SK-N-SH treated with all-trans-retinoic acid at 6 μM for 48 hours (cell line): Measurements from ENCODE around the gene AHR.

Experiments
- ATAC-seq: fragments of 200-7000 bp; cut with Tn5 transposase; 3 replicates; pipeline ENCODE4 v1.9.1; 2020; ENCODE audit warnings: mild to moderate bottlenecking, moderate library complexity
- ARNTL ChIP-seq: fragments of 450-650 bp; formaldehyde crosslinking; IDR thresholded peaks from 2 replicates; pipeline ENCODE4 v1.5.0; 2020; ENCODE audit warnings: low read depth, mild to moderate bottlenecking, moderate library complexity, borderline replicate concordance
- BACH2 ChIP-seq: fragments of 250-450 bp; sonication (Bioruptor Pico); IDR thresholded peaks from 2 replicates; pipeline ENCODE4 v1.9.0; 2021; ENCODE audit warnings: mild to moderate bottlenecking, borderline replicate concordance
- CREB5 ChIP-seq: fragments of 250-450 bp; sonication (Bioruptor Pico); IDR thresholded peaks from 2 replicates; pipeline ENCODE4 v1.5.1; 2020; ENCODE audit warnings: low read depth, mild to moderate bottlenecking, moderate library complexity
- CSDC2 ChIP-seq: fragments of 250-450 bp; sonication (Bioruptor Pico); IDR thresholded peaks from 2 replicates; pipeline ENCODE4 v1.5.0; 2020; ENCODE audit warnings: mild to moderate bottlenecking, moderate library complexity
- ESRRG ChIP-seq: fragments of 250-450 bp; sonication (Bioruptor Pico); IDR thresholded peaks from 2 replicates; pipeline ENCODE4 v1.6.1; 2021; ENCODE audit warnings: mild to moderate bottlenecking
- GLIS3 ChIP-seq: fragments of 250-450 bp; sonication (Bioruptor Pico); IDR thresholded peaks from 2 replicates; pipeline ENCODE4 v1.5.0; 2020; ENCODE audit warnings: mild to moderate bottlenecking, moderate library complexity
- ISL1 ChIP-seq: fragments of 250-450 bp; sonication (Bioruptor Pico); IDR thresholded peaks from 2 replicates; pipeline ENCODE4 v2.1.2; 2022; ENCODE audit warnings: mild to moderate bottlenecking, moderate library complexity
- OSR1 ChIP-seq: fragments of 250-450 bp; sonication (Bioruptor Pico); IDR thresholded peaks from 2 replicates; pipeline ENCODE4 v1.8.0; 2022; ENCODE audit warnings: moderate library complexity, mild to moderate bottlenecking, inconsistent platforms
- POU6F1 ChIP-seq: fragments of 250-450 bp; sonication (Bioruptor Pico); IDR thresholded peaks from 2 replicates; pipeline ENCODE4 v1.8.0; 2021; ENCODE audit warnings: low read depth, mild to moderate bottlenecking, moderate library complexity, borderline replicate concordance
- PPARA ChIP-seq: fragments of 250-450 bp; sonication (Bioruptor Pico); IDR thresholded peaks from 2 replicates; pipeline ENCODE4 v1.5.0; 2020; ENCODE audit warnings: mild to moderate bottlenecking, borderline replicate concordance
- RARB ChIP-seq: fragments of 250-450 bp; sonication (Bioruptor Pico); IDR thresholded peaks from 2 replicates; pipeline ENCODE4 v1.8.0; 2021; ENCODE audit warnings: mild to moderate bottlenecking, moderate library complexity
- SNAI2 ChIP-seq: fragments of 250-450 bp; sonication (Bioruptor Pico); IDR thresholded peaks from 2 replicates; pipeline ENCODE4 v1.5.0; 2020; ENCODE audit warnings: mild to moderate bottlenecking, moderate library complexity
- TCF4 ChIP-seq: fragments of 250-450 bp; sonication (Bioruptor Pico); IDR thresholded peaks from 2 replicates; pipeline ENCODE4 v1.8.0; 2021; ENCODE audit warnings: mild to moderate bottlenecking, moderate library complexity, borderline replicate concordance
- ZC3H10 ChIP-seq: fragments of 250-450 bp; sonication (Bioruptor Pico); IDR thresholded peaks from 2 replicates; pipeline ENCODE4 v1.5.1; 2021; ENCODE audit warnings: mild to moderate bottlenecking, moderate library complexity
- ZFP3 ChIP-seq: fragments of 250-450 bp; sonication (Bioruptor Pico); IDR thresholded peaks from 2 replicates; pipeline ENCODE4 v1.5.0; 2020; ENCODE audit warnings: mild to moderate bottlenecking, moderate library complexity
- ZFP30 ChIP-seq: fragments of 450-650 bp; formaldehyde crosslinking; IDR thresholded peaks from 2 replicates; pipeline ENCODE4 v1.5.0; 2022; ENCODE audit warnings: mild to moderate bottlenecking, moderate library complexity
- ZNF70 ChIP-seq: fragments of 450-650 bp; formaldehyde crosslinking; IDR thresholded peaks from 2 replicates; pipeline ENCODE4 v1.5.0; 2020; ENCODE audit warnings: mild to moderate bottlenecking, moderate library complexity
- ZNF8 ChIP-seq: fragments of 450-650 bp; formaldehyde crosslinking; IDR thresholded peaks from 2 replicates; pipeline ENCODE4 v1.5.0; 2020; ENCODE audit warnings: mild to moderate bottlenecking, moderate library complexity
- TF ChIP-seq, protein P1 (sequence below): fragments of 250-450 bp; sonication (Bioruptor Pico); IDR thresholded peaks from 2 replicates; pipeline ENCODE4 v1.5.0; 2020; ENCODE audit warnings: mild to moderate bottlenecking, moderate library complexity

Gene AHR

GRCh38 chr7:17312641-17313040 is 14.2 kb downstream of the AHR start:
- ATAC-seq, result no peak
- TF ChIP-seq BACH2 (CRISPR knock-in tag), result no peak
- no peak for TF ChIP-seq ZFP30 (CRISPR knock-in tag)
- no peak for TF ChIP-seq ZNF70 (CRISPR knock-in tag)
- TF ChIP-seq ISL1 (CRISPR knock-in tag), result no peak
- TF ChIP-seq, all 23 proteins: peak for 0

DNA sequence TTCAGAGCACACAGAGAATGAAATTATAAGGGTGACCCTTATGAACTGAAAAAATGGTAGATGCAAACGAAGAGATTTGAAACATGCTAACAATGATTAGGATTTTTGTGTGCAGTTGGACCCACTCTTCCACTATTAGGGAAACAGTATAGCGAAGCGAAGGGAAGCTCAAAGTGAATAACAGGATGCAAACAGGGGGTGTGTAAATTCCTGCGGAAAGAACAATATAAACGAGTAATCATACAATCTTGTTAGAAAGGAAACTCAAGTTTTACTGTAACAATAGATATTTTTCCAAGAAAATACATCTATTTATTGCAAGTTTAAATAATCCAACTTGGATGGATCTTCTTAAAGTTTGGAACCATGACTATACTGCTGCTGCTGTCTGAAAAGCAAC is 14.7 kb downstream of the AHR start:
- TF ChIP-seq ZNF8 (CRISPR knock-in tag) (no peak), ARNTL (CRISPR knock-in tag) (no peak), CREB5 (CRISPR knock-in tag) (no peak), ZFP3 (CRISPR knock-in tag) (no peak), POU6F1 (no peak), ISL1 (CRISPR knock-in tag) (no peak), ESRRG (no peak), CSDC2 (CRISPR knock-in tag) (no peak), ZFP30 (CRISPR knock-in tag) (no peak), ZC3H10 (CRISPR knock-in tag) (no peak), GLIS3 (CRISPR knock-in tag) (no peak)
- no peak for ATAC-seq

GRCh38 chr7:17315974-17316373 is 17.5 kb downstream of the AHR start:
- no peak for ATAC-seq

More at GRCh38 chr7:17315974-17316373, 17.5 kb downstream of the AHR start:
- TF ChIP-seq ZFP3 (CRISPR knock-in tag), result no peak
- no peak for TF ChIP-seq CREB5 (CRISPR knock-in tag)
- no peak for TF ChIP-seq SNAI2 (CRISPR knock-in tag)
- TF ChIP-seq OSR1, result no peak
- TF ChIP-seq ARNTL (CRISPR knock-in tag), result no peak
- TF ChIP-seq TCF4 (CRISPR knock-in tag), result no peak
- TF ChIP-seq POU6F1, result no peak
- TF ChIP-seq, protein P1, sequence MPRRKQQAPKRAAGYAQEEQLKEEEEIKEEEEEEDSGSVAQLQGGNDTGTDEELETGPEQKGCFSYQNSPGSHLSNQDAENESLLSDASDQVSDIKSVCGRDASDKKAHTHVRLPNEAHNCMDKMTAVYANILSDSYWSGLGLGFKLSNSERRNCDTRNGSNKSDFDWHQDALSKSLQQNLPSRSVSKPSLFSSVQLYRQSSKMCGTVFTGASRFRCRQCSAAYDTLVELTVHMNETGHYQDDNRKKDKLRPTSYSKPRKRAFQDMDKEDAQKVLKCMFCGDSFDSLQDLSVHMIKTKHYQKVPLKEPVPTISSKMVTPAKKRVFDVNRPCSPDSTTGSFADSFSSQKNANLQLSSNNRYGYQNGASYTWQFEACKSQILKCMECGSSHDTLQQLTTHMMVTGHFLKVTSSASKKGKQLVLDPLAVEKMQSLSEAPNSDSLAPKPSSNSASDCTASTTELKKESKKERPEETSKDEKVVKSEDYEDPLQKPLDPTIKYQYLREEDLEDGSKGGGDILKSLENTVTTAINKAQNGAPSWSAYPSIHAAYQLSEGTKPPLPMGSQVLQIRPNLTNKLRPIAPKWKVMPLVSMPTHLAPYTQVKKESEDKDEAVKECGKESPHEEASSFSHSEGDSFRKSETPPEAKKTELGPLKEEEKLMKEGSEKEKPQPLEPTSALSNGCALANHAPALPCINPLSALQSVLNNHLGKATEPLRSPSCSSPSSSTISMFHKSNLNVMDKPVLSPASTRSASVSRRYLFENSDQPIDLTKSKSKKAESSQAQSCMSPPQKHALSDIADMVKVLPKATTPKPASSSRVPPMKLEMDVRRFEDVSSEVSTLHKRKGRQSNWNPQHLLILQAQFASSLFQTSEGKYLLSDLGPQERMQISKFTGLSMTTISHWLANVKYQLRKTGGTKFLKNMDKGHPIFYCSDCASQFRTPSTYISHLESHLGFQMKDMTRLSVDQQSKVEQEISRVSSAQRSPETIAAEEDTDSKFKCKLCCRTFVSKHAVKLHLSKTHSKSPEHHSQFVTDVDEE (CRISPR knock-in tag), result no peak
- no peak for TF ChIP-seq ESRRG
- TF ChIP-seq ZNF70 (CRISPR knock-in tag), result no peak
- TF ChIP-seq CSDC2 (CRISPR knock-in tag), result no peak
- no peak for TF ChIP-seq PPARA (CRISPR knock-in tag)
- no peak for TF ChIP-seq RARB (CRISPR knock-in tag)
- no peak for TF ChIP-seq GLIS3 (CRISPR knock-in tag)
- TF ChIP-seq ZNF8 (CRISPR knock-in tag), result no peak
- TF ChIP-seq, all 23 proteins: peak for 0
